ENCODE data around the gene AKR1A1. TPM values are rescaled to one million over a fixed set of nuclear protein-coding genes. Genes with fewer than 3 reads are reported as not detected.

The AKR1A1 gene
- total and polyA plus RNA-seq, 2 of the 8 experiments (the other 6 are each of a cell fraction or from before 2014, with no cell fraction given) = 344 to 435 TPM

GRCh38 chr1:45569962-45570581 lies 19.4 kb downstream of the AKR1A1 start (continued):
- TF ChIP-seq BACH1 (IDR thresholded peaks at IDR 0.05; ENCODE audit: low read length) (no peak), HDAC2 (IDR thresholded peaks at IDR 0.05; ENCODE audit: borderline replicate concordance in 1 of 2, low read depth in 2 of 2, low read length in 2 of 2) (no peak), RNF2 (IDR thresholded peaks at IDR 0.05; ENCODE audit: borderline replicate concordance, low read depth, low read length, missing control alignments, poor library complexity, severe bottlenecking) (no peak), PHF8 (conservative IDR thresholded peaks at IDR 0.05; ENCODE audit: low read depth, low read length) (no peak), CHD7 (IDR thresholded peaks at IDR 0.05; ENCODE audit: insufficient replicate concordance, low read length) (no peak), TAF1 (IDR thresholded peaks at IDR 0.05; ENCODE audit: low read depth, low read length) (0 out of 2 replicates have a peak, but pooled peaks have one; percentile 13), KDM1A (IDR thresholded peaks at IDR 0.05; ENCODE audit: borderline replicate concordance, low read length) (no peak), CBX8 (IDR thresholded peaks at IDR 0.05; ENCODE audit: borderline replicate concordance, low read depth, low read length) (no peak), EP300 (IDR thresholded peaks at IDR 0.05; ENCODE audit: borderline replicate concordance in 1 of 2, low read depth in 2 of 2, low read length in 2 of 2) (no peak)
